Liver (tissue), 3 donors: Measurements from ENCODE around the gene WWC1.

Source experiments
- EGR1 ChIP-seq, 2 donors: IDR thresholded peaks; 2 replicates each; pipeline ENCODE4 v1.6.1; 2016 to 2018; ENCODE audit warnings: antibody characterized with exemption in 2 of 2, low read depth in 2 of 2
- RAD21 ChIP-seq, 2 donors: IDR thresholded peaks; 2 replicates each; pipeline ENCODE4 v1.6.1; 2016; ENCODE audit warnings: antibody characterized with exemption in 2 of 2, mild to moderate bottlenecking in 2 of 2
- SP1 ChIP-seq: IDR thresholded peaks from 2 replicates; pipeline ENCODE4 v1.6.1; 2018; ENCODE audit warnings: antibody characterized with exemption, mild to moderate bottlenecking
- TF ChIP-seq, protein P1 (sequence below): fragments of 150-350 bp; IDR thresholded peaks from 2 replicates; pipeline ENCODE4 v1.5.1; 2017; ENCODE audit warnings: improper control_type of control experiment, low read depth, low read length; ENCODE audit not compliant: missing input control
- TF ChIP-seq, protein P2 (sequence below): IDR thresholded peaks from 2 replicates; pipeline ENCODE4 v1.6.1; 2016; ENCODE audit warnings: antibody characterized with exemption
- donor health status: healthy.
- donor health status: healthy.

DNA sequence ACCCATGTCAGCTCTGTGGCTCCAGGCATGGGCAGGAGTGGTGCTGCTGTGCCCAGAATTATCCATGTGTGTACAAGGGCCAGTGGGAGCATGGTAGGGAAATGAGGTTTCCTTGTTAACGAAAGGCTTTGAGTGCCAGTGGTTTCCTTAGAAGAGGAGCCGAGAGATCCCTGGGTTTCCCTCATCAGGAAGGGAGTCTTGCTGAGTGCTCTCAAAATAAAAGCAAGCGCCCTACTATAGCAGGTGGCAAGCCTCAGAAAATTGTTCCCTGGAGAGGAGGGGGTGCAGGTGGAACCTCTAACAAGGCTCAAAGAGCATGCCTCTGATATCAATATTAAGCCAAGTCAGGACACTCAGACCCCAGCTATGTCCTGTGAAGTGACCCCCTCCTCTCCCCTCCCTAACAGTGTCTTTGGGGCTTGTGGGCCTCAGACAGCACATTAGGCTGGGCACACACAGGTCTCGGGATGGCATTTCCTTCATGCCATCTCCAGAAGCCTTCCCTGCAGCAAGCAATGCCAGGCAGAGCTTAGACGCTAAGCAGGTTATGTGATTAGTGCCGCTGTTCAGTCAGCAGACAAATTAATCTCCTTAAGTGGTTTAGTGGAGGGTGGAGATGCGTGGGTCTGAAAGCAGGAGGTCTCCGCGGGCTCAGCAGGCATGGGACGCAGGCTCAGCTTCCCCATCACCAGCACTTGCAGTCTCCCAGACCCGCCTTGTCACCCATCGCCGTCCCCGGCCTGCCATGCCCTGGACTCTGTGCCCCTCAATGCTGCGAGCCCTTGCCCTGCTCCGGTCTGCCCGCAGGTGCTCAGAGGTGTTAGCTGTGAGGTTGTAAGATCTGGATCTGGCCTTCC lies 134.8 kb downstream of the WWC1 start:
- TF ChIP-seq, protein P1, sequence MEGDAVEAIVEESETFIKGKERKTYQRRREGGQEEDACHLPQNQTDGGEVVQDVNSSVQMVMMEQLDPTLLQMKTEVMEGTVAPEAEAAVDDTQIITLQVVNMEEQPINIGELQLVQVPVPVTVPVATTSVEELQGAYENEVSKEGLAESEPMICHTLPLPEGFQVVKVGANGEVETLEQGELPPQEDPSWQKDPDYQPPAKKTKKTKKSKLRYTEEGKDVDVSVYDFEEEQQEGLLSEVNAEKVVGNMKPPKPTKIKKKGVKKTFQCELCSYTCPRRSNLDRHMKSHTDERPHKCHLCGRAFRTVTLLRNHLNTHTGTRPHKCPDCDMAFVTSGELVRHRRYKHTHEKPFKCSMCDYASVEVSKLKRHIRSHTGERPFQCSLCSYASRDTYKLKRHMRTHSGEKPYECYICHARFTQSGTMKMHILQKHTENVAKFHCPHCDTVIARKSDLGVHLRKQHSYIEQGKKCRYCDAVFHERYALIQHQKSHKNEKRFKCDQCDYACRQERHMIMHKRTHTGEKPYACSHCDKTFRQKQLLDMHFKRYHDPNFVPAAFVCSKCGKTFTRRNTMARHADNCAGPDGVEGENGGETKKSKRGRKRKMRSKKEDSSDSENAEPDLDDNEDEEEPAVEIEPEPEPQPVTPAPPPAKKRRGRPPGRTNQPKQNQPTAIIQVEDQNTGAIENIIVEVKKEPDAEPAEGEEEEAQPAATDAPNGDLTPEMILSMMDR = no peak
- TF ChIP-seq EGR1 (IDR thresholded peaks at IDR 0.05; ENCODE audit: low read depth in 2 of 2) (no peak), RAD21 (IDR thresholded peaks at IDR 0.05) (no peak), SP1 (no peak)
- TF ChIP-seq, protein P2, sequence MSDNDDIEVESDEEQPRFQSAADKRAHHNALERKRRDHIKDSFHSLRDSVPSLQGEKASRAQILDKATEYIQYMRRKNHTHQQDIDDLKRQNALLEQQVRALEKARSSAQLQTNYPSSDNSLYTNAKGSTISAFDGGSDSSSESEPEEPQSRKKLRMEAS = no peak
